Activated naive CD4-positive, alpha-beta T cell (primary cell): ENCODE data around the gene TMEM138.

Experiments
- DNase-seq, 4 experiments: peaks; one replicate each; lab custom pipeline; 2025; lab: John Stamatoyannopoulos, UW

The TMEM138 gene

GRCh38 chr11:61406991-61407728, 45.0 kb downstream of the TMEM138 start:
- DNase-seq = no peak

- DNase-seq = no peak
Observed at GRCh38 chr11:61411589-61411988, 49.4 kb downstream of the TMEM138 start.

GRCh38 chr11:61413496-61413895, 51.3 kb downstream of the TMEM138 start:
- DNase-seq = no peak

GRCh38 chr11:61414547-61414946, 52.4 kb downstream of the TMEM138 start:
- DNase-seq = no peak

- no peak for DNase-seq
Observed at GRCh38 chr11:61415381-61415780, 53.2 kb downstream of the TMEM138 start.

- DNase-seq = no peak
Observed at GRCh38 chr11:61416941-61417340, 54.8 kb downstream of the TMEM138 start.

GRCh38 chr11:61417670-61418069, 55.5 kb downstream of the TMEM138 start:
- no peak for DNase-seq

- DNase-seq = no peak
Observed at GRCh38 chr11:61418136-61418535, 56.0 kb downstream of the TMEM138 start.
